H1 (cell line): ENCODE data around the gene MYL11. TPM values are rescaled to one million over a fixed set of nuclear protein-coding genes. Genes with fewer than 3 reads are reported as not detected.
A peak's percentile ranks its signal among the peaks of the same experiment; 100 is the strongest.

Source experiments
- CTCF ChIA-PET: fragments of 300-600 bp; sonication (Branson Sonifier 250); formaldehyde crosslinking; loops from one replicate; lab custom pipeline; 2021; ENCODE audit not compliant: partially characterized antibody; lab: Charles Lee
- POLR2A ChIA-PET: fragments of 300-600 bp; sonication (Branson Sonifier 250); formaldehyde crosslinking; loops from one replicate; lab custom pipeline; 2021; ENCODE audit warnings: inconsistent platforms; ENCODE audit not compliant: partially characterized antibody; lab: Charles Lee
- DNase-seq, 2 experiments: peaks; one replicate each; pipeline versions ENCODE4 v3.0.0 to v3.0.0-alpha.2; 2010 to 2022; ENCODE audit warnings: low spot score in 2 of 2, low read depth in 1 of 2, mixed read lengths in 1 of 2
- FAIRE-seq: peaks from 2 replicates; lab custom pipeline; 2011; peaks lifted over from hg19 to GRCh38; lab: Jason Lieb, UNC
- H2AFZ ChIP-seq: 2 replicates; pipeline ENCODE4 v1.8.1; 2012; ENCODE audit warnings: low read length, inconsistent platforms
- H2AK5ac ChIP-seq: 2 replicates; pipeline ENCODE4 v1.6.1; 2013; ENCODE audit warnings: low read depth, low read length
- H2BK120ac ChIP-seq: replicated peaks from 2 replicates; pipeline ENCODE3; 2013; ENCODE audit warnings: low read depth, low read length, inconsistent platforms
- H2BK12ac ChIP-seq: 2 replicates; pipeline ENCODE4 v1.6.1; 2013; ENCODE audit warnings: low read depth, low read length
- H2BK15ac ChIP-seq: 2 replicates; pipeline ENCODE4 v1.6.1; 2013; ENCODE audit warnings: low read length
- H2BK20ac ChIP-seq: 2 replicates; pipeline ENCODE4 v1.6.1; 2013; ENCODE audit warnings: low read length
- H2BK5ac ChIP-seq: 2 replicates; pipeline ENCODE4 v1.6.1; 2013; ENCODE audit warnings: low read depth, low read length
- H3K14ac ChIP-seq: 2 replicates; pipeline ENCODE4 v1.6.1; 2013; ENCODE audit warnings: inconsistent platforms; ENCODE audit not compliant: insufficient read length
- H3K18ac ChIP-seq: 2 replicates; pipeline ENCODE4 v1.6.1; 2013; ENCODE audit warnings: low read length; ENCODE audit errors: extremely low read depth
- H3K23ac ChIP-seq: 2 replicates; pipeline ENCODE4 v1.6.1; 2013; ENCODE audit warnings: inconsistent platforms; ENCODE audit not compliant: insufficient read length
- H3K23me2 ChIP-seq: 2 replicates; pipeline ENCODE4 v1.6.1; 2013; ENCODE audit warnings: low read depth, low read length
- H3K27ac ChIP-seq: 2 replicates; pipeline ENCODE4 v1.6.1; 2011; ENCODE audit warnings: low read depth, low read length, inconsistent platforms
- H3K27me3 ChIP-seq, 4 experiments: replicated peaks in 1 of 4; 1 replicate in 1 of 4; 2 replicates in 3 of 4; pipeline versions ENCODE4 v1.6.1 to v1.8.1; 2011 to 2013; ENCODE audit warnings: low read length in 3 of 4, mild to moderate bottlenecking in 3 of 4, inconsistent platforms in 2 of 4, mixed read lengths in 2 of 4, moderate library complexity in 1 of 4; ENCODE audit not compliant: control insufficient read depth in 3 of 4, insufficient read depth in 3 of 4; ENCODE audit errors: extremely low read depth in 1 of 4
- H3K36me3 ChIP-seq, 4 experiments: 2 replicates each; pipeline versions ENCODE4 v1.6.1 to v1.8.1; 2011 to 2013; ENCODE audit warnings: mild to moderate bottlenecking in 4 of 4, low read length in 3 of 4, moderate library complexity in 2 of 4, control low read depth in 1 of 4, inconsistent platforms in 1 of 4; ENCODE audit not compliant: insufficient read depth in 4 of 4, control insufficient read depth in 2 of 4
- H3K4ac ChIP-seq: replicated peaks from 2 replicates; pipeline ENCODE3; 2013; ENCODE audit warnings: low read length, low read depth, mixed read lengths, inconsistent platforms; ENCODE audit not compliant: insufficient read length
- H3K4me1 ChIP-seq, 4 experiments: replicated peaks in 1 of 4; 1 replicate in 1 of 4; 2 replicates in 3 of 4; pipeline versions ENCODE4 v1.6.1 to v1.8.1; 2011 to 2013; ENCODE audit warnings: low read length in 3 of 4, inconsistent platforms in 2 of 4, mixed read lengths in 1 of 4; ENCODE audit not compliant: insufficient read depth in 4 of 4, control insufficient read depth in 3 of 4
- H3K4me2 ChIP-seq, 2 experiments: 2 replicates each; pipeline versions ENCODE4 v1.6.1 to v1.8.1; 2011 to 2013; ENCODE audit warnings: low read depth in 2 of 2, low read length in 2 of 2, control low read depth in 1 of 2, inconsistent platforms in 1 of 2, mild to moderate bottlenecking in 1 of 2; ENCODE audit not compliant: insufficient read depth in 1 of 2
- H3K4me3 ChIP-seq, 4 experiments: fragments of 200-600, 300-600 bp in 1 of 4; sonication (generic), shearing (Covaris generic), sonication (Bioruptor Twin) in 1 of 4; 2 replicates each; pipeline versions ENCODE4 v1.5.1 to v1.8.1; 2011 to 2016; ENCODE audit warnings: low read length in 4 of 4, low read depth in 3 of 4, control low read depth in 2 of 4, inconsistent platforms in 2 of 4, mild to moderate bottlenecking in 2 of 4, mixed read lengths in 1 of 4, moderate library complexity in 1 of 4; ENCODE audit not compliant: insufficient read depth in 2 of 4; ENCODE audit errors: extremely low read depth in 1 of 4
- H3K56ac ChIP-seq: replicated peaks from 2 replicates; pipeline ENCODE3; 2013; ENCODE audit warnings: low read depth, mild to moderate bottlenecking, mixed read lengths, low read length, inconsistent platforms; ENCODE audit not compliant: insufficient read length
- H3K79me1 ChIP-seq: 2 replicates; pipeline ENCODE4 v1.6.1; 2013; ENCODE audit warnings: low read depth, low read length, control low read depth
- H3K79me2 ChIP-seq, 2 experiments: 2 replicates each; pipeline versions ENCODE4 v1.6.1 to v1.8.1; 2012 to 2013; ENCODE audit warnings: low read length in 2 of 2, mild to moderate bottlenecking in 2 of 2, inconsistent platforms in 1 of 2; ENCODE audit not compliant: insufficient read depth in 2 of 2, control insufficient read depth in 1 of 2
- H3K9ac ChIP-seq, 4 experiments: replicated peaks in 1 of 4; 1 replicate in 1 of 4; 2 replicates in 3 of 4; pipeline versions ENCODE4 v1.6.1 to v1.8.1; 2011 to 2013; ENCODE audit warnings: low read depth in 3 of 4, low read length in 3 of 4, control low read depth in 2 of 4, mild to moderate bottlenecking in 2 of 4, moderate library complexity in 2 of 4, inconsistent platforms in 1 of 4; ENCODE audit errors: extremely low read depth in 1 of 4
- H3K9me3 ChIP-seq, 2 experiments: 2 replicates each; pipeline versions ENCODE4 v1.6.1 to v1.8.1; 2012 to 2013; ENCODE audit warnings: mild to moderate bottlenecking in 2 of 2, moderate library complexity in 2 of 2, control low read depth in 1 of 2, inconsistent platforms in 1 of 2, low read depth in 1 of 2, low read length in 1 of 2, mixed read lengths in 1 of 2; ENCODE audit not compliant: insufficient read depth in 2 of 2
- H4K20me1 ChIP-seq, 2 experiments: replicated peaks in 1 of 2; 2 replicates each; pipeline versions ENCODE3 to v1.8.1; 2011 to 2013; ENCODE audit warnings: inconsistent platforms in 2 of 2, low read length in 2 of 2, mild to moderate bottlenecking in 1 of 2; ENCODE audit not compliant: insufficient read depth in 2 of 2, control insufficient read depth in 1 of 2
- H4K5ac ChIP-seq: 2 replicates; pipeline ENCODE4 v1.6.1; 2013; ENCODE audit warnings: low read length, low read depth, mixed read lengths, inconsistent platforms; ENCODE audit not compliant: insufficient read length
- H4K8ac ChIP-seq: 2 replicates; pipeline ENCODE4 v1.8.0; 2013; ENCODE audit warnings: mild to moderate bottlenecking, moderate library complexity, low read length, inconsistent platforms; ENCODE audit not compliant: insufficient read depth; ENCODE audit errors: extremely low read depth
- H4K91ac ChIP-seq: replicated peaks from 2 replicates; pipeline ENCODE3; 2013; ENCODE audit warnings: low read length, mixed read lengths, inconsistent platforms; ENCODE audit not compliant: insufficient read length
- CEBPB ChIP-seq: IDR thresholded peaks from 2 replicates; pipeline ENCODE4 v1.6.1; 2012; ENCODE audit warnings: low read depth, low read length
- CHD2 ChIP-seq: IDR thresholded peaks from 2 replicates; pipeline ENCODE4 v1.6.1; 2012; ENCODE audit warnings: low read length, improper control_type of control experiment
- RXRA ChIP-seq: IDR thresholded peaks from 2 replicates; pipeline ENCODE4 v1.6.1; 2011; ENCODE audit warnings: low read depth, mild to moderate bottlenecking, low read length, moderate library complexity; ENCODE audit not compliant: insufficient read depth
- SP1 ChIP-seq: IDR thresholded peaks from 2 replicates; pipeline ENCODE4 v1.6.1; 2011; ENCODE audit warnings: low read depth, low read length
- TCF12 ChIP-seq: IDR thresholded peaks from 2 replicates; pipeline ENCODE4 v1.6.1; 2011; ENCODE audit warnings: low read depth, mild to moderate bottlenecking, low read length
- TEAD4 ChIP-seq: IDR thresholded peaks from 2 replicates; pipeline ENCODE4 v1.6.1; 2012; ENCODE audit warnings: low read depth, low read length, inconsistent platforms, mixed read lengths
- WGBS, 2 experiments: shearing (Covaris generic) in 1 of 2; methylation state at CpG; one replicate each; pipeline versions ENCODE4 v1.1.6 to v1.1.7; 2013 to 2015; ENCODE audit warnings: low lambda C conversion rate in 2 of 2, mixed read lengths in 2 of 2, inconsistent platforms in 1 of 2, low coverage in 1 of 2, missing lambda C conversion rate in 1 of 2; ENCODE audit not compliant: insufficient replicate concordance in 2 of 2, insufficient coverage in 1 of 2, insufficient read length in 1 of 2; ENCODE audit errors: extremely low coverage in 1 of 2, missing lambda C conversion rate in 1 of 2; 5-methylcytosine and 5-hydroxymethylcytosine counted together
- polyA plus RNA-seq, 7 experiments: library from polyadenylated mRNA; depleted of rRNA in 3 of 7; stranded (reverse) in 5 of 7; unstranded in 2 of 7; fragments of >200 nt in 5 of 7; fragments of 200-250 nt in 2 of 7; gene quantifications; 1 replicate in 5 of 7; 2 replicates in 1 of 7; 4 replicates in 1 of 7; pipeline versions ENCODE4 v1.2.1 to v1.2.3, GENCODE V29; 2011 to 2013; ENCODE audit warnings: missing spikeins in 2 of 7, mixed read lengths in 2 of 7
- total RNA-seq: library from RNA; stranded (reverse); fragmentation: NEBNext Ultra II Directional; extraction: Animal tissue kit (Norgen Biotek cat#: 25700); gene quantifications from 2 replicates; pipeline ENCODE4 v1.2.1, GENCODE V29; 2021

MYL11 gene
- total and polyA plus RNA-seq, 2 of the 8 experiments (the other 6 are each of a cell fraction or from before 2014, with no cell fraction given), result 1.2 to 1.4 TPM

DNA sequence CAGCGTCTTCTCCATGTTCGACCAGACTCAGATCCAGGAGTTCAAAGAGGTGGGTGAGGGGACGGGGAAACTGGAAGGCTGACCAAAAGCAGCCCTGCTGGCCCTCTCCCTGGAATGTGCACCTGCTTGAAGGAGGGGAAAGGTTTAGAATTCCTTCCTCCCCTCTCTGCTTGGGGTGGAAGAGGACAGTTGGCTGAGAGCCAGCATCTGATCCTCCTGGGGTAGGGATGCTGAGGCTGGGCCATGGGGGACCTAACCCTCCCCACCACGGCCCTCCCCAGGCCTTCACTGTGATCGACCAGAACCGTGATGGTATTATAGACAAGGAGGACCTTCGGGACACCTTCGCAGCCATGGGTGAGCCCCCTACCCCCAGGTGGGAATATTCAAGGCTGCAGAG is 1.3 kb downstream of the MYL11 start:
- H4K8ac ChIP-seq, result no peak overlapping the region
- H2BK120ac ChIP-seq, result no peak overlapping the region
- no peaks in the 10 kb centered on the region for H3K79me1 ChIP-seq
- peaks cover 10% of the 10 kb centered on the region for H3K23me2 ChIP-seq
- H3K79me2 ChIP-seq, result no peaks in the 10 kb centered on the region
- peaks cover 0 to 9% (median 8%) of the 10 kb centered on the region in 4 experiments; a peak in 5 of 7 replicates for H3K4me1 ChIP-seq
- no peaks in the 10 kb centered on the region for H3K27me3 ChIP-seq
- H3K14ac ChIP-seq, result no peak overlapping the region
- no peak overlapping the region; a peak in 1 of 7 replicates for H3K9ac ChIP-seq
- H3K36me3 ChIP-seq, result no peaks in the 10 kb centered on the region
- 92% methylated on average over 8 of the region's 8 CpGs; no CpG with 5 or more reads in 1 of the 2 experiments for WGBS, 2 experiments
- H3K56ac ChIP-seq, result no peak overlapping the region
- no peak overlapping the region for H2BK5ac ChIP-seq
- no peak overlapping the region for H2AK5ac ChIP-seq
- no peak for TF ChIP-seq CEBPB
- TF ChIP-seq CHD2, result no peak
- TF ChIP-seq RXRA, result no peak
- peak; percentile 61 for TF ChIP-seq TEAD4
- 0 out of 2 replicates have a peak, but pooled peaks have one; percentile 15 for TF ChIP-seq SP1
- TF ChIP-seq TCF12, result 0 out of 2 replicates have a peak, but pooled peaks have one; percentile 53
- CTCF ChIA-PET, result interaction anchor here (0.8 to 1.1 kb wide), 2 partner anchors 12 to 27 kb away, joined by 3 to 8 read pairs; no protein-coding TSS in a partner anchor
- DNase-seq, result no peak
- no peak overlapping the region for H3K4ac ChIP-seq
- no peak overlapping the region for H2BK15ac ChIP-seq
- no peak overlapping the region for H3K4me3 ChIP-seq
- no peak overlapping the region for H3K18ac ChIP-seq
- peak overlapping the region; percentile 62 for H4K91ac ChIP-seq
- no peak overlapping the region; a peak in 1 of 4 replicates for H3K4me2 ChIP-seq
- H3K27ac ChIP-seq, result no peak overlapping the region
- H3K23ac ChIP-seq, result no peak overlapping the region
- H2BK12ac ChIP-seq, result 0 out of 2 replicates have a peak overlapping the region, but pooled peaks have one; percentile 9
- H2BK20ac ChIP-seq, result no peak overlapping the region
- no peak for FAIRE-seq
- H2AFZ ChIP-seq, result no peak overlapping the region
- no peaks in the 10 kb centered on the region for H4K20me1 ChIP-seq
- H4K5ac ChIP-seq, result no peak overlapping the region
- POLR2A ChIA-PET, result interaction anchor here (0.8 to 13.6 kb wide), 6 partner anchors 13 to 372 kb away, joined by 3 to 151 read pairs (median 8); partner anchors contain the start of genes CD2BP2, PHKG2, ZNF48 and ZNF771
- no peaks in the 10 kb centered on the region for H3K9me3 ChIP-seq
